ENCODE results near the gene PANK2. TPM values are rescaled to one million over a fixed set of nuclear protein-coding genes. Genes with fewer than 3 reads are reported as not detected.
"Not testable (repeated sequence)": the region's sequence is repeated elsewhere in the genome, so short reads cannot be mapped to it uniquely, and the experiment has no call there.

Gene PANK2
- total RNA-seq, 4 donors from 2014 or later, result 32.8 to 45.0 (median 39.7) TPM

DNA sequence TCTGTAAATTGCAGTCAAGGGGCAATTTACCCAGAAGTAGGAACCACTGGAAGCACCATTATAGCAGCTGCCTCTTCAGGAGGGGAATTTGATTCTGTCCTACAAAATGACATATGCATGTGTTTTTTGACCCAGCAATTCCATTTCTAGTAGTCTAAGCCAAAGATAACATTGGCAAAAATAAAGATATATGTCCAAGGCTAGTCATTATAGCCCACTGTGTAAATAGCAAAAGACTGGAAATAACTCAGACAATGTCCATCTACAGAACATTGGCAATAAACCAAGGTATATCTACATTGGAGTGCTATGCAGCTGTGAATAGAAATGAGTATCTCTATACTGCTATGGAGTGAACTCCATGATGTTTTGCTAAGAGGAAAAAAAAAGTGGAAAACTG, 12.5 kb upstream of the PANK2 start:
- TF ChIP-seq, protein P1, sequence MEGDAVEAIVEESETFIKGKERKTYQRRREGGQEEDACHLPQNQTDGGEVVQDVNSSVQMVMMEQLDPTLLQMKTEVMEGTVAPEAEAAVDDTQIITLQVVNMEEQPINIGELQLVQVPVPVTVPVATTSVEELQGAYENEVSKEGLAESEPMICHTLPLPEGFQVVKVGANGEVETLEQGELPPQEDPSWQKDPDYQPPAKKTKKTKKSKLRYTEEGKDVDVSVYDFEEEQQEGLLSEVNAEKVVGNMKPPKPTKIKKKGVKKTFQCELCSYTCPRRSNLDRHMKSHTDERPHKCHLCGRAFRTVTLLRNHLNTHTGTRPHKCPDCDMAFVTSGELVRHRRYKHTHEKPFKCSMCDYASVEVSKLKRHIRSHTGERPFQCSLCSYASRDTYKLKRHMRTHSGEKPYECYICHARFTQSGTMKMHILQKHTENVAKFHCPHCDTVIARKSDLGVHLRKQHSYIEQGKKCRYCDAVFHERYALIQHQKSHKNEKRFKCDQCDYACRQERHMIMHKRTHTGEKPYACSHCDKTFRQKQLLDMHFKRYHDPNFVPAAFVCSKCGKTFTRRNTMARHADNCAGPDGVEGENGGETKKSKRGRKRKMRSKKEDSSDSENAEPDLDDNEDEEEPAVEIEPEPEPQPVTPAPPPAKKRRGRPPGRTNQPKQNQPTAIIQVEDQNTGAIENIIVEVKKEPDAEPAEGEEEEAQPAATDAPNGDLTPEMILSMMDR (IDR thresholded peaks at IDR 0.05), result no peak
- ATAC-seq (ENCODE audit: low FRiP score) (no peak), DNase-seq (ENCODE audit: low spot score) (no peak)

DNA sequence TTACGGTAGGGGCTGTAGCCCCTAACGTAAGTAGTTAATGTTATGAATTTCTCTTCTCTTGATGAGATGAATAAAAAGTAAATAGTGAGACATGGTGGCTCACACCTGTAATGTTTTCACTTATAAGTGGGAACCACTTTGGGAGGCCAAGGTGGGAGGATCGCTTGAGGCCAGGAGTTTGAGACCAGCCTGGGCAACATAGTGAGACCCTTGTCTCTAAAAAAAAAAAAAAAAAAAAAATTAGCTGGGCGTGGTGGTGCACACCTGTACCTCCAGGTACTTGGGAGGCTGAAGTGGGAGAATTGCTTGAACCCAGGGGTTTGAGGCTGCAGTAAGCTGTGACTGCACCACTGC, 10.3 kb upstream of the PANK2 start:
- ATAC-seq (ENCODE audit: low FRiP score); DNase-seq (ENCODE audit: low spot score): not testable (repeated sequence)

DNA sequence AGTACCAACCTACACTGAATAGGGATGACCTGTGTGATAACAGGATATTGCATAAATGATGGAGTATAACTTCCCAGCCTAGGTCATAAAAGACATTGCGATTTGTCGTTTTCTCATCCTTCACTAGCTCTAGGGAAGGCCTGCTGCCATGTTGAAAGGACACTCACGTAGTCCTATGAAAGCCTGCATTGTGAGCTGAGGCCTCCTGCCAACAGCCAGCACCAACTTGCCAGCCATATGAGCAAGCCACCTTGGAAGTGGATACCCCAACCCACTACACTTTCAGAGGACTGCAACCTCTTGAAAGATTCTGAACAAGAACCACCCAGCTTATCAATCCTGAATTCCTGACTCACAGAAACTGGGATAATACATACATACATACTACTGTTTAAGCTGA, 3.5 kb upstream of the PANK2 start:
- no peak for DNase-seq (ENCODE audit: low spot score)
- TF ChIP-seq, protein P1 (IDR thresholded peaks at IDR 0.05), result no peak
- ATAC-seq (ENCODE audit: low FRiP score), result no peak

DNA sequence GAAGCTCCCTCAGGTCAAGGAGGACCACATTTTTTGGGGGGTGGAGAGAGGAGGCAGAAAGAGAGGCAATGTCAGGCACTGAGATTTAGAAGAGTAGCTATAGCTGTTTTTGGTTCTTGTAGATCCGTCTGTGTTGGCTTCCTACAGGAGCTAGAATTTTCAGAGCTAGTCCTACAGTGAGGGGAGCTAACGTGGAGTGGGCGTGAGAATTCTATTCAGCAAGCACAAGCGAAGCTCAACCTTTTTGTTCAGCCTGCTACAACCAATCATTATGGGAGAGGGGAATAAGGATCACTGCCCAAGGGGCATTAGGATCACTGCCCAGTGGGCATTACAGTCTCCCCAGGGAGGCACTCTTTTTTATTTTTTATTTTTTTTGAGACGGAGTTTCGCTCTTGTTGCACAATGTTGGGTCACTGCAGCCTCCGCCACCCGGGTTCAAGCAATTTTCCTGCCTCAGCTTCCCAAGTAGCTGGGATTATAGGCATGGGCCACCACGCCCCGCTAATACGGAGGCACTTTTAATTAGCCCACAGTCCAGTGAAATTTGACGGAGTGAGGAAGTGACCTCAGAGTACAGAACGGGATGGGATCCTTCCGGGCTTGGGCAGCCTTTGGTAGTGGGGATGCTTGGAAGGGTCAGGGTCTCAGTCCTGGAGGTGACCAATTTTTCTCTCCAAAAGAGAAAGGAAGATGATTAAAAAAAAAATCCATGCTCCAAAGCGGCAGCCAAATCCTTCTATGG, 1.1 kb upstream of the PANK2 start:
- DNase-seq (ENCODE audit: low spot score) (peak; percentile 1), ATAC-seq (ENCODE audit: low FRiP score) (no peak)
- TF ChIP-seq, protein P1 (IDR thresholded peaks at IDR 0.05), result no peak

DNA sequence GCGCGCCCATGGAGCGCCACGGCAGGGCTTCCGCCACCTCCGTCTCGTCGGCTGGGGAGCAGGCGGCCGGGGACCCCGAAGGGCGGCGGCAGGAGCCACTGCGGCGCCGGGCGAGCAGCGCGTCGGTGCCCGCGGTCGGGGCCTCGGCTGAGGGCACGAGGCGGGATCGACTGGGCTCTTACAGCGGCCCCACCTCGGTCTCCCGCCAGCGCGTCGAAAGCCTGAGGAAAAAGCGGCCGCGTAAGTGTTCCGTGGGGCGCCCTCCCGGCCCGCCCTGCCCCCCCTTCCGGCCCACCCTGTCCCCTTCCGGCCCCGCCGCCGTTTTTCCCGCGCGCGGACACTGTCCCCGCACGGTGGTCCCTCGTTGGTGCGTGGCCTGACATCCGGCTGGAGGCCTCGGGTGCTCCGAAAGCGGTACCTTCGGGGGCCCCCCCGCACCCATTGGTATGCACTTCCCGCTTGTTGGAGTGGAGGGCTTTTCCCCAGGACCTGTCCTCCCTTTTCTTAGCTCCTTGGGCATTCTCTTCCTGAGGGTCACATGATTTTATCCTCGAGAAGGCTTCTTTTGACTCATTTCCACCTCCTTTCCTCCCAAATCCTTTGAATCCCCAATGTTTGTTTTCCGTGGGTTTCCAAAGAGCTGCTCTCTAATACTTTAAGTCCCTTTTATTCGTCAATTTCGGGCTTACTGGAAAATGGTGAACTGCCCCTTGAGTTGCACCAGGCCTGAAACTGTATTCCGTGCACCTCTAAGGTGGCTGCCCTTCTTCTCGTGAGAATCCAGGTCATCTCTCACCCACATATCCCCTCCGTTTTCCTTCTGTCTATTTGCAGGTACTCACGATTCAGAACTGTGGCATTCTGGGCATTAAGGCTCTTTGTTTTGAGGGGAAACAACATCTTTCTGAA, 556 bp downstream of the PANK2 start:
- DNase-seq (ENCODE audit: low spot score) (peak; percentile 34), ATAC-seq (ENCODE audit: low FRiP score) (peak; percentile 24)
- TF ChIP-seq, protein P1 (IDR thresholded peaks at IDR 0.05), result no peak

DNA sequence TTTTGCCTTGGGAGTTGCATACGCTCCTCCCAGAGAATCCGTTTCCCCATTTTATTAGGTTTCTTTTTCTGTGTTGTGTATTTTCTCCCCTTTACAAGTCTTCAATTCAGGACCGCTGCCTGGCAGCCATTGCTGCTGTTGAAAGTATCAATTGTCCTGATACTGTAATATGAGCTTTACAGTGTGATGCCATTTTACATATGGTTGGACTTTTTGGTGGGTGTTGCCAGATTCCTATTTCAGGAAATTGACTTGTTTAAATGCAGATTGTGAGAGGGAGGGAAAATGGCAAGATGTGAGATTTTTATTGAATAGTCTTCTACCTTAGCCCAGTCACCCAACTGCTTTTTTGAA, 1.2 kb downstream of the PANK2 start:
- no peak for ATAC-seq (ENCODE audit: low FRiP score)
- TF ChIP-seq, protein P1 (IDR thresholded peaks at IDR 0.05), result no peak

DNA sequence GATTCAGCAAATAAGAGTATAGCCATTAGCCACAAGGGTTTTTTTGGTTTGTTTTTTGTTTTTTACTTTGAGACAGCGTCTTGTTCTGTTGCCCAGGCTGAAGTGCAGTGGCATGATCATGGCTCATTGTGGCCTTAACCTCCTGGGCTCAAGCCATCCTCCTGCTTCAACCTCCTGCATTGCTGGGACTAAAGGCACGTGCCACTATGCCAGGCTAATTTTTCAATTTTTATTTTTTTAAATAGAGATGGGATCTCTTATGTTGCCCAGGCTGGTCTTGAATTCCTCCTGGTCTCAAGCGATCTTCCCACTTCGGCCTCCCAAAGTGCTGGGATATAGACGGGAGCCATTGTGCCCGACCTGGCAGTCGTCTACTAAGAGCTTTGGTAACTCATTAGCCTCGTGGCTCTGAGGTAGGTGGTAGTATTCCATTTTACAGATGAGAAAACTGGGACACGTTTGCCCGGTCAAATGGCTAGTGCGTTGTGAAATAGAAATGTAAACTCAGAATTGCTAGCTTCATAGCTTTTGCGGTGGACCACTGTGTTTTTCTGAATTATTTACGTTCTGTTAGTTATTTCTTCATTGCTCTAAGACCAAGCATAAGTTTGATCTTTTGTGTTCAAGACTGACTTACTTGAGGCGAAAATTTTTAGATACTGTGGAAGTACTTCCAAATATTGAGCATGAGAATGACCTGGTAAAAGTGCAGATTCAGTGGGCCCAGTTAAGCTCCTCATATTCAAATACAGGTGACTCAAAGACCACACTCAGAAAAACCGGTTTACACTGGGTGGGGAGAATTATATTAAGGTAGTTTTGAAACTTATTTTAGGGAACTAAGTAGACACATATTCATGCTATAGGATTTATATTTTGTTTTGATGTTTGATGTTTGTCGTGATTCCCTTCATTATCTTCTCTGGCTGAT, 2.1 kb downstream of the PANK2 start:
- ATAC-seq (ENCODE audit: low FRiP score) (no peak), DNase-seq (ENCODE audit: low spot score) (no peak)
- TF ChIP-seq, protein P1 (IDR thresholded peaks at IDR 0.05), result no peak

More for the DNA sequence above, 1.2 kb downstream of the PANK2 start:
- no peak for DNase-seq (ENCODE audit: low spot score)
